Esophagus muscularis mucosa (tissue), 4 donors: ENCODE data around the gene PLEKHM3.

ENCODE experiments used
- CTCF ChIP-seq, 3 experiments: fragments of 200-600 bp in 2 of 3; fragments of 450-650 bp in 1 of 3; sonication (generic) in 2 of 3; IDR thresholded peaks; one replicate each; pipeline ENCODE4 v1.5.1; 2017 to 2019; ENCODE audit warnings: antibody characterized with exemption in 3 of 3, mild to moderate bottlenecking in 2 of 3, moderate library complexity in 1 of 3
- EP300 ChIP-seq: sonication (generic); formaldehyde crosslinking; IDR thresholded peaks from one replicate; pipeline ENCODE4 v1.6.1; 2017; ENCODE audit warnings: antibody characterized with exemption
- POLR2A ChIP-seq: fragments of 450-650 bp; IDR thresholded peaks from one replicate; pipeline ENCODE4 v1.6.1; 2017; ENCODE audit warnings: antibody characterized with exemption, moderate library complexity, mild to moderate bottlenecking, low read depth
- POLR2AphosphoS5 ChIP-seq, 2 donors: sonication (generic); formaldehyde crosslinking; IDR thresholded peaks; one replicate each; pipeline ENCODE4 v1.6.1; 2017; ENCODE audit warnings: antibody characterized with exemption in 2 of 2

GRCh38 chr2:207801259-207801658, 224.1 kb downstream of the PLEKHM3 start:
- TF ChIP-seq CTCF (IDR thresholded peaks at IDR 0.05) (no peak), POLR2A (no peak), POLR2AphosphoS5 (IDR thresholded peaks at IDR 0.05) (no peak), EP300 (no peak)
